Activated CD8-positive, alpha-beta memory T cell treated with anti-CD3 and anti-CD28 coated beads, Interleukin-2, amount 50 U/mL, for 1 hour (primary cell): ENCODE data around the gene STXBP3.
"Not testable (repeated sequence)": the region's sequence is repeated elsewhere in the genome, so short reads cannot be mapped to it uniquely, and the experiment has no call there.

Source experiments
- DNase-seq: peaks from one replicate; pipeline ENCODE4 v3.0.0-alpha.2; 2020; ENCODE audit errors: extremely low read depth

Gene STXBP3

DNA sequence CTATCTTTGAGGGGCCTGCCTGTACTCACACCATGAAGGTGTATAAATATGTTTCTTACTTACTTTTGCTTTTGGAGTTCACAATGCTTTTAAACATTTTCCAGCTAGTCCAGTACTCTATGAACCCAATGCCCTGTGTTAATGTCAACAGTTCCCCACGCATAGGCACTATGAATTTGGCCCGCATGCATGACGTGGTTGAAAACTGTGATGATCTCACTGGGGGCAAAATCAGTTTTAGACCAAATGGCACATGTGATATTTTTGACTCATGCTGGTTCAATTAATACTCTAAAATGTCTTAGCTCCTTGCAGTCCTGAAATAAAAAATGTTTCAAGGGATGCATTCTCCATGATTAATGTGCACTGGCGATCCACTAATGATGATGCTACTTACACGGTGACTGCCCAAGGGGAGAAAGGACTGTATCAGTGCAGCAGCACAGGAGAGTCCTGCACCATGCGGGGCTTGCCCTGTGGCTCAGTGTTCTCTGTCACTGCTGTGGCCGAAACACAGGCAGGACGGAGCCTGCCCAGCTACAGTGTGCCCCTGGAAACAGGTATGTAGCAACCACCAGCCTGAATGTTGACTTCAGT lies 18.0 kb upstream of the STXBP3 start:
- DNase-seq, result no peak

DNA sequence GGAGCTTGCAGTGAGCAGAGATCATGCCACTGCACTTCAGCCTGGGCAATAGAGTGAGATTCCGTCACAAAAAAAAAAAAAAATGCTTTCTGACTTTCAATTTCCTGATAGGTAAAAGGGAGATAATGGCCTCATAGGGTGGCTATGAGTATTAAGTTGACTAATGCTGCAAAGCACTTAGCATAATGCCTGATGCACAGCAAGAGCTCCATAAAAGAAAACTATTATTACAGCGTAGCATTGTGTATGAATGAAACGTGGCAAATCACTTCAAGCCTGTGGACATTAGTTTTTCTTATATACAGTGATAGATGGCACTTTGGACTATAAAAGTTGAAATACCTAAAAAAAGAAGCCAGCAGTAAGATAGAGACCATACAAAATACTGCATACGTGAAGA lies 17.0 kb upstream of the STXBP3 start:
- no peak for DNase-seq

DNA sequence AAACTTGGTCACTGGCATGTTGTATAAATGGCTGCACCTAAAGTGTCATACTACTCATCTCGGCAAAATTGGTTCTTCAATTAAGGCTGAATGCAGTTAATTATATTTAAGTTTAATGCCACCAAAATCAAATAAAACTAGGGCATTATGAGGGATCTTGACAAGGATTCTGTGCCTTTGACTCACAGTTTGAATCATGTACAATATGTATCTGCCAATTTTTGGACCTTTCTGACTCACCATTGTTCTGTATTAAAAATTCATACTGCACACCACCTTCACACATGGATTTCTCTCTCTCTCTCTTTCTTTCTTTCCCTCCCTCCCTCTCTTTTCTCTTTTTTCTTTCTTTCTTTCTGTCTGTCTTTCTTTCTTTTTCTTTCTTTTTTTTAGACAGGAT lies 14.1 kb upstream of the STXBP3 start:
- no peak for DNase-seq

DNA sequence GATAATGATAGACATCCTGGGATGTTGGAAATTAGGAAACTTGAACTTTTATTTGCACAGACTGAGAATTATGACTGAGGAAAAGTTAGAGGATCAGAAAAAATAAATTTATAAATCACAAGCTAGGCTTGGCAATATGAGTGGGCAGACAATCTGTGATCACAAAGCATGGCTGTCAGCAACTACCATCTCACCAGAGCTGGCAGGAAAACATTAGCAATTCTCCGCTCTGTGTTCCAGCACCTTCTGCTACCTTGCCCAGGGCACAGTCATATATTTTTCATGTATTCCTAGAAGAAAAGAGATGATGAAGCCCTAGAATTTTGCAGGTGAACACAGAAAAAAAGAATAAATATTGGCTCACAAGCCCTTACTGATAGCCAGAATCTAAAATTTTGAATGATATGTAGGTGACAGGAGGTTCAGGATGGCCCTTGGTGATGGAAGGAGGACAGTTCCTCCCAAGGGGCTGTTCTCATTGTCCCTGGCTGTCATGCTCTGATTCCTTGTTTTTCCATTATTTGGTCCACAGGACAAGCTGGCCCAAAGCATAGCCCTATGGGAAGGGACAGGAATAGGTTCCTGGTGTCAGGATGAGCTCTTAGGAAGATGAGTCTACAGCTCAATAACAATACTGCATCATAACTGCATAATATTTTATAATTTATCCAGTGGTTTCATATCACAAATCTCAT lies 12.2 kb upstream of the STXBP3 start:
- DNase-seq, result no peak

DNA sequence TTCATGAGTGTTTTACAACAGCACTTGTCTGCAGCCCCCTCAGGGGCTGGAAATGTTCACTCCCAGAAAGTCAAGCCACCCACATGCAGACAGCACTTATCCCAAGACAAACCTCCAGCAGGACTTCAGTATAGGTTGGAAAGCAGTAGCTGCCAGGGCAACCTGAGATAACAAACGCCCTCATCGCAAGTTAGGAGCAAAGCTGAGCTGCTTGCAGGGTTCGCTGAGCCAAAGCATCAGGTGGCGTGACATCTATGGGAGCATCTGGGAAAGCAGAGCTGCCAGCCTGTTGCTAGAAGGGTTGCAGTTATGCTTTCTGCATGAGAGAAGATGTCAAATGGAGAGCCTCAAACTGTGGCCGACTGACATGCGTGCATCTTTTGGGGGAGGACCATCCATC lies 4.2 kb upstream of the STXBP3 start:
- DNase-seq, result no peak

DNA sequence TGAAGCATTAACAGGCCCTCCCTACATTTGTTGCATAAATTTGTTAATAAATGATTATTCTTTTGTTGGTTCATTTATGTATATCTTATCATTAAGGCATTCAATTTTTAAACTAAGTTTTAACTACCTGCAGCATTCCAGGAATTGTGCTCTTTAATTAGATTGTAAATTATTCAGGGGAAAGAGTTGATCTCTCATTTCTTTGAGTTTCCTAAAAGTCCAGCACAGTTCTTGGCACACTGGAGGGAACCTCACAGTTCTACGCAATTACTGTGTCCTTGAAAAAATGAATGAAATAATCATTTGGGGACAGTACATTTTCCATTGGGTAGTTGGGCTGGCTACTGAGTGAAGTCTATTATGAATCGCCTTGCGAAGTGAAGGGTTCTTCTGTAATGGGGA lies 493 bp upstream of the STXBP3 start:
- no peak for DNase-seq

DNA sequence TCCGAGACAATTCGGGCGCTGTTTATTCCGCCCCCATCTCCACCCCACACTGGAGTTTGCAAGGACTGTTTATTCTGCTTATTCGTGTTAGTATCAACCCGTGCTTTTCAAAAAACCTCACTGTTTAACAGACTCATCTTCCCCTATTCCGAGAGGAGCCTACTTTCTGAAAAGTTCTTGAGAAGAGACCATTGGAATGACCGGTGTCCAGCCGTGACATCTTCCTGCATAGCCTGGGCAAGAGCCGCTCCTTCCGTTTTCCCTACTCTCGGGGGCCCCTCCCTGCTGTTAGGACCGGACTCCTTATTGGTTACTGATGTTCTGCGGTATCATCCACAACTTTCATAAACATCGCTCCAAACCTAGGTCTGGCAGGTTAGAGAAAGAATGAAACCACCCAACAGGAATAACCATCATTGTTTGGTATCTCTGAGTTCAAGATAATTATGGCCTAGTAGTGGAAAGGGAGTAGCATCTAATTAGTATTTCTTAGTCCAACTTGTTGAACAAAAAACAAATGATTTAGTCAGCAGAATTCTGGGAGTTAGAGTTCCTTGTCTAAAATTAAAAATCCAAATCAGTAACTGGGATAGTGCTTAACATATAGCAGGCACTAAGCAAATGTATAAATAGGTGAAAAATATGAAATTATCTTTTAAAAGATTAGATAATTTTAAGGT lies 837 bp downstream of the STXBP3 start:
- DNase-seq, result no peak

DNA sequence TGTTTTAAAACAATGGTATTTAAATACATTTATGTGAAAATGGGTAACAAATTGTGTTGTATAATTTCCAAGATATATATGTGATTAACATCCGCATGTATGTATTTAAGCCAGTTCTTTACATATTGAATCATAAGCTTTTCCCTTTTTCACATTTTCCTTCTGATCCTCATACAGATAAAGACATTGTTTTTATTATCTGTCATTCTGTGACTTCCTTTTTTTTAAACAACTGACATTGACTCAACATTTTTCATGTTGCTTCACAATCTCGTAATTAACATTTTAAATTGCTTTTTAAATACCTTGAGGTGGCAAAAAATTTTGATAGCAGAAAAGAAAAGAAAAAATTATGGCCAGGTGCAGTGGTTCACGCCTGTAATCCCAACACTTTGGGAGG lies 1.4 kb downstream of the STXBP3 start:
- no peak for DNase-seq

DNA sequence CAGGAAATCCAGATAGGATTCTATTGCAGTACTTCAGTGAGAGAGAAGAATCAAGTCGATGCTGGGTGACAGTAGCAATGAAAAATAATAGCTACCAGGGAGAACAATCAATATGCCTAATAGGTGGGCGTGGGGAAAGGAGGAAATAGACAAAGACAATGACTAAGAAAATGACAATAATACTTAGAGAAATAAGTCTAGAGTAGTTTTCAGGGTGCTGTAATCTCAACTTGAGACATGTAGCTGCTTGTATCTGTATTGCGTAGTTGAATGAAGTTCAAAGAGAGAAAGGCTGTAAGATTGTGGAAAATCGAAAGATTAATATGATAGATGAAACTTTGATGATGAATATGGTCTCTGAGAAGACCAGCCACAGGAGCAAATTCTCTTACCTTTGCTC lies 2.6 kb downstream of the STXBP3 start:
- DNase-seq, result no peak

DNA sequence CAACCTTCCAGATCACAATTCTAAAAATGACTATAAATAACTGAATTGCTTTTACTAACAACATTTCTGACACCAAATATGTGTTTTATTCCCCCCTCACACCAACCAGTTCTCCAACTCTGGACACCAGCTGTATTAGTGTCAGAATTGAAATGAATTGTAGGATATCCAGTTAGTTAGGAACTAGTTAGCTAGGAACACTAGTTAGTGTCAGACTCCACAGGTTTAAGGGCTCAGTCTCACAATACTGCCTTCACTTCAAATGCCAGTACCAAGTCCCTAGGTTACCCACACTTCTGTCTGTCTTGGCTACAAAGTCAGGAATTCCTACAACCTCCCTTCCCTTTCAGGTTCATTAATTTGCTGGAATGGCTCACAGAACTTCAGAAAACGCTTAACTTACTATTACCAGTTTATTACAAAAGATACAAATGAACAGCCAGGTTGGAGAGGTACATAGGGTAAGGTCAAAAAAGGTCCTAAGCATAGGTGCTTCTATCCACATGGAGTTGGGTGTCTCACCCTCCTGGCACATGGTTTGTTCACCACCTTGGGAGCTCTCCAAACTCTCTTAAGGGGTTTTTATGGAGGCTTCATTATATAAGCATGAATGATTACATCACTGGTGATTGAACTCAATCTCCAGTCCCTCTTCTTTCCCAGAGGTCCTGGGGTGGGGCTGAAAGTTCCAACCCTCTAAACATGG lies 4.2 kb downstream of the STXBP3 start:
- DNase-seq, result no peak

DNA sequence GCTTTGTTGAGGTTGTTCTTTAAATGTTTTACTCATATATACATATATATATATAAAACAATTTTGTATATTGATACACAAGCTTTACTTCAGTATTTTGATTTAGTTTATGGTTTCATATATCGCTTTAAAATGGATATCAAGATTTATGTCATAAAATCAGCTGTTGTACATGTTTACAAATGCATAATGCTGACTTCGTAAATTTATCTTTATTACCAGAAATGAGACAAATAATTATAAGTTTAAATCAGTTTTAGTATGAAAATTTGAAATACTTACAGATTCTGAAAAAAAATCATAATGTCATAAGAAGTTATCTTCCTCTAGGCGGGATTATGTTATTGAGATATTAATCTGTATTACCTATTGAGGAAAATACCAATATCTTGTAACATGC lies 6.9 kb downstream of the STXBP3 start:
- DNase-seq, result no peak

DNA sequence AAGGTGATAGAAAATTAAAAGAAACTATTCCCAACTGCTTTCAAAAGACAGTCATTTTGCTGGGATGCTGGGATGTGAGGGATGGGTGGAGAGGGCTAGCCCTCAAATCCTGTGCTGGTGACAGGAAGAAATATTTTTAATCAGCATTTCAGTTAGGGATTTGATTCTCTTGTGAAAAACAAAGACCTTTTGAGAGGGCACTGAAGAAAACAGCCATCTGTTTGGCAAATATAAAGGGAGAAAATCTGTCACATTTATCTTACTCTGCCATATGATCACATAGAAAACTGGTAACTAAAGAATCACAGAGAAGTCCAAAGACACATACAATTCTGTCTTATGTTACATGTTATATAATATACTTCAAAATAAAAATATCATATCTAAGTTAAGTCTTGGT lies 12.3 kb downstream of the STXBP3 start:
- no peak for DNase-seq

DNA sequence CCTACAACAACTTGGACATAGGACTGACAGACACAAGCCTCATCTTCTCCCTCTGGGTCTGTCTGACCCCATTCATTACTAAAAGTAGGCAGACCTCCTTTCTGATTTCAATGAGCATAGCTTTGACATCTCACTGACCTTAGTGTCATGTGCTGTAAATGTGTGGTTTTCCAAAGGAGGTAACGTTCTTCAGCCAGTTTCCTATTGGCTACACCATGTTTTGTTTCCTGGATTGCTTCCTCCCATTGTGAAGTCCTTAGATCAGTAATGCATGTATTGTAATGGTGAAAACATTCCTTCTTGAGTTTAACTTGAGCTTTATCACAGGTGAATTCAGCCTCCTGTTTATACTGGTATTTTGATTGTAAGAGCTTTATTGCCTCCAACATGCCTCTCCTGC lies 20.6 kb downstream of the STXBP3 start:
- DNase-seq, result no peak

DNA sequence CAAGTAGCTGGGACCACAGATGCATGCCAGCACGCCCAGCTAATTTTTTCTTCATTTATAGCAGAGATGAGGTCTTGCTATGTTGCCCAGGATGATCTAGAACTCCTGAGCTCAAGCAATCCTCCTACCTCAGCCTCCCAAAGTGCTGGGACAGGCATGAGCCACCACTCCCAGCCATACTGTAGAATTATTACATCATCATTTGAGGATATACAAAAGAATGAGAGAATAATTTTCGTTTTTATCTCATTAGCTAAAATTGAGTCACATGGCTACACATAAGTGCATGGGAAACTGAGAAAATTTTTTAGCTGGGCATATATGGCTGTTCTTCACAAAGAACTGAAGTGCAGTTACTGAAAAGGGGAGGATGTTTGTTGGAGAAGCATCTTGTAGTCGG lies 21.2 kb downstream of the STXBP3 start:
- DNase-seq, result no peak

DNA sequence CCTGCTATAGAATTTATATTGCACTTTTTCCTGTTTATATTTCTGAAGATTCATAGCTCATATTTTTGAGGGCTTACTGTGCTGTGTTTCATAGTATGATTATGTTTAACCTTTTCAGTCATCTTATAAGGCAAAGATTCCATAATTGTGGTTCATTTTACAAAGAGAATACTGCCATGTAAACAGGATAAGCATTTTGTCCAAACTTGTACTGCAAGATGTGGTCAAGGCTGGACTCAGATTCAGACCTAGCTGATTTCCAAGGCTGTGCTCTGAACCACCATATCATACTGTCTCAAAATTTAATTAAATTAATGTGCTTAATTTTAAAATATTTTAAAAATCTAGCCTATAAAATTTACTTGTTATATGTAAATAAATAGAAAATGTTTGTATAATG lies 31.4 kb downstream of the STXBP3 start:
- no peak for DNase-seq

DNA sequence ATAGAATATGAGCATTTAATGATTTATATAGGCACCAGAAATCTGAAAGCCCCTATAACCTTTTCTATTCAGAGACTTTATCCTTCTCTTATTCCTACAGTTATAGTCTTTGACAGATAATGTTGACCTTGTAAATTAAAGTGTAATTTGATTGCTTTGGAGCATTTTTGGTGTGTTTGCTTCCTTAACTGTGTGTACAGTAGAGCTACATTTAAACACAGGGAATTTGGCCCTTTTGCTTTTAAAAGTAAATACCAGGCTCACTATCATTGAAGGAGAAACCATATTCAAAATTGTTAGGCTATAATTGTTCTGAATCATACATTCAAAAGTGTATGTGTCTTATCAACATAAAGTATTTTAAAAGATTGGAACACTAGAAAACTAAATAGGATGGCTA lies 33.0 kb downstream of the STXBP3 start:
- no peak for DNase-seq

DNA sequence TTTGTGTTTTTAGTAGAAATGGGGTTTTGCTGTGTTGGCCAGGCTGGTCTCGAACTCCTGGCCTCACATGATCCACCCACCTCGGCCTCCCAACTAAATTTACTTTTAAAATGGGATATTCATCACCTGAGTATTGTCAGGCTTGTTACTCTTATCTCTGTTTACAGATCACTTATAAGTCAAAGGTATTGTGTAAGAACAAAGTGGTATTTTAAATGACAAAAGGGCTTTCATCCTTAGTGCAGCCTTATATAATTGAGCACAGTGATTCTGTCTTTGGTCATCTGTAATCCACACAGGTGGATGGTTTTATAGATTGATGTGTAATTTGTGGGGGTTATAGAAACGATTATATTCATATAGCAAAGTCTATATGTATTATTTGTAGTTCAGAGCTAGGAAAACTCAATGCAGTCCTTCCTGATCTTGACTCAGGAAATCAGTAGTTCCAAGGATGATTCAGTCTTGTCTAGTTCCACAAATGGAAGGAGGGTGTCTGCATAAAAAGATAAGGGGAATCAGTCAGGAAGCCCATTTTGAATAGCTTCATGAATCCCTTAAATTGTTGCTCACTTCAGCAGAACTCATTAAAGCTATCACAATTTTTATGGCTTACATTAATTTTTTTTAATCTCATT lies 34.6 kb downstream of the STXBP3 start:
- no peak for DNase-seq

DNA sequence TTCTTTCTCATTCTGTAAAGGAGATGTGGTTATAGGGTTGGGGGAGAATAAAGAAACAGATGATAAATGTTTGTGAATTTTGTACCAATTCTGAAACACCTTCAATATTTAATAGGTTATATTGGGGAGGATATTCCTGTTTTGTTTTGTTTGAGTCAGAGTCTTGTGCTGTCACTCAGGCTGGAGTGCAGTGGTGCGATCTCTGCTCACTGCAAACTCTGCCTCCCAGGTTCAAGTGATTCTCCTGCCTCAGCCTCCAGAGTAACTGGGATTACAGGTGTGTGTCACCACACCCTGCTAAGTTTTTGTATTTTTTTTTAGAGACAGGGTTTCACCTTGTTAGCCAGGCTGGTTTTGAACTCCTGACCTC lies 35.1 kb downstream of the STXBP3 start:
- DNase-seq, result not testable (repeated sequence)

DNA sequence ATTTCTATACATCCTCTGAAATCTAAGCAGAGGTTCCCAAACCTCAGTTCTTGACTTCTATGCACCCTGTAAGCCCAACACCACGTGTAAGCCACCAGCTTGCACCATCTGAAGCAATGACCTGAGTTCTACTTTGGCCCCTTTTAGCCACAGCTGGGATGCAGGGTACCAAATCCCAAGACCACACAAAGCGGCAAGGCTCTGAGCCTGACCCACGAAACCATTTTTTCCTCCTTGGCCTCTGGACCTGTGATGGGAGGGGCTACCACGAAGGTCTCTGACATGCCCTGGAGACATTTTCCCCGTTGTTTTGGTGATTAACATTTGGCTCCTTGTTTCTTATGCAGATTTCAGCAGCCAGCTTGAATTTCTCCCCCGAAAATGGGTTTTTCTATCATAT lies 38.8 kb downstream of the STXBP3 start:
- DNase-seq, result no peak

DNA sequence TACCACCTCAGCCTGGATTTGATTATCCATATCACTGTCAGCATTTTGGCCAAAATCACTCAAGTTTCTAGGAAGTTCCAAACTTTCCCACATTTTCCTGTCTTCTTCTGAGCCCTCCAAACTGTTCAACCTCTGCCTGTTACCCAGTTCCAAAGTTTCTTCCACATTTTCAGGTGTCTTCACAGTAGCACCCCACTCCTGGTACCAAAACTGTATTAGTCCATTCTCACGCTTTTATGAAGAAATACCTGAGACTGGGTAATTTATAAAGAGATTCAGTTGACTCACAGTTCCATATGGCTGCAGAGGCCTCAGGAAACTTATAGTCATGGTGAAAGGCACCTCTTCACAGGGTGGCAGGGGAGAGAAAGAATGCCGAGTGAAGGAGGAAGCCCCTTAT lies 39.4 kb downstream of the STXBP3 start:
- DNase-seq, result no peak

DNA sequence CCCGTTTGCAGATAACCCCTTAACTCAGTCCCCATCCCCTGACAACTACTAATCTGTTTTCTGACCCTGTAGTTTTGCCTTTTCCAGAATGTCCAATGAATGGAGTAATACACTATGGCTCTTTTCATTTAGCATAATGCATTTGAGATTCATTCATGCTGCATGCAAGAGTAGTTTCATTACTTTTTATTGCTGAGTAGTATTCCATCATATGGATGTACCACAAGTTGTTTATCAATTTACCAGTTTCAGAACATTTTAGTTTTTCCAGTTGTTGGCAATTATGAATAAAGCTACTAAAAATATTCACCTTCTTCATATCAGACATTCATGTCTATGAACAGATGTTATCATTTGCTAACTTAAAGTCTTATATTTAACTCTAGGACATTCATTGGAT lies 45.3 kb downstream of the STXBP3 start:
- DNase-seq, result no peak

DNA sequence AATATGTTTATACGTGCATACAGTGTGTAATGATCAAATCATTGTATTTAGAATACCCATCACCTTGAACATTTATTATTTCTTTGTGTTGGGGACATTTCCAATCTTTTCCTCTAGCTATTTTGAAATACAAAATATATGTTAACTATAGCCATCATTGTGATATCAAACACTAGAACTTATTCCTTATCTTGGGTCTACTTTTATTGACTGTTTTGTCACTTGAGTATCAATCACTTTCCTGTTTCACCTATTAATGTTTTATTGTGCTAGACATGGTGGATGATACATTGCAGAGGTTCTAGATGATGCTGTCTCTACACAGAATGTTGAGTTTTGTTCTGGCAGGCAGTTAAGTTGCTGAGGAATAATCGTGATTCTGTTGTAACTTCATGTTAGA lies 45.9 kb downstream of the STXBP3 start:
- no peak for DNase-seq
